OCI-LY7 (cell line): Measurements from ENCODE around the gene PPP2R3A. TPM values are rescaled to one million over a fixed set of nuclear protein-coding genes. Genes with fewer than 3 reads are reported as not detected.

Experiments
- BruUV-seq: library from RNA; stranded (reverse); fragments of 400-500 nt; replicated peaks from 2 replicates; lab custom pipeline; 2021; lab: Mats Ljungman, UMichigan
- CTCF ChIA-PET: fragments of 300-600 bp; sonication (Branson Sonifier 250); formaldehyde crosslinking; loops from one replicate; lab custom pipeline; 2022; ENCODE audit warnings: antibody characterized with exemption; ENCODE audit not compliant: unreplicated experiment; lab: Charles Lee
- POLR2A ChIA-PET: fragments of 300-600 bp; sonication (Branson Sonifier 250); formaldehyde crosslinking; loops from one replicate; lab custom pipeline; 2022; ENCODE audit warnings: antibody characterized with exemption; lab: Charles Lee
- DNase-seq: peaks from one replicate; pipeline ENCODE4 v3.0.0-alpha.2; 2015; ENCODE audit warnings: low spot score
- H2AFZ ChIP-seq: fragments of 200-600 bp; sonication (generic), shearing (Covaris generic); 2 replicates; pipeline ENCODE4 v1.6.1; 2014; ENCODE audit warnings: mild to moderate bottlenecking, antibody characterized with exemption, low read length, moderate library complexity
- H3K27ac ChIP-seq: fragments of 200-600 bp; sonication (generic); 2 replicates; pipeline ENCODE4 v1.5.1; 2014; ENCODE audit warnings: mixed run types, low read depth, mild to moderate bottlenecking, moderate library complexity, low read length, inconsistent platforms; ENCODE audit not compliant: poor library complexity, severe bottlenecking
- H3K36me3 ChIP-seq: fragments of 200-600 bp; sonication (generic); 2 replicates; pipeline ENCODE4 v1.6.1; 2014; ENCODE audit warnings: mild to moderate bottlenecking, antibody characterized with exemption, low read length, moderate library complexity, mixed read lengths; ENCODE audit not compliant: insufficient read depth
- H3K4me1 ChIP-seq: fragments of 200-600 bp; sonication (generic); 2 replicates; pipeline ENCODE4 v1.5.1; 2014; ENCODE audit warnings: mild to moderate bottlenecking, low read length; ENCODE audit not compliant: insufficient read depth, poor library complexity, severe bottlenecking
- H3K4me2 ChIP-seq: fragments of 200-600 bp; sonication (generic); 2 replicates; pipeline ENCODE4 v1.6.1; 2014; ENCODE audit warnings: mild to moderate bottlenecking, low read length
- H3K4me3 ChIP-seq: fragments of 200-600 bp; sonication (generic); 2 replicates; pipeline ENCODE4 v1.5.1; 2014; ENCODE audit warnings: mild to moderate bottlenecking, low read depth, low read length; ENCODE audit not compliant: poor library complexity, severe bottlenecking
- H3K79me2 ChIP-seq: fragments of 200-600 bp; sonication (generic); 2 replicates; pipeline ENCODE4 v1.6.1; 2016; ENCODE audit warnings: low read depth, mild to moderate bottlenecking, low read length, moderate library complexity, mixed read lengths; ENCODE audit not compliant: insufficient read depth
- H3K9me2 ChIP-seq: fragments of 200-600 bp; sonication (generic); 2 replicates; pipeline ENCODE4 v1.6.1; 2016; ENCODE audit warnings: mild to moderate bottlenecking, low read length, mixed read lengths; ENCODE audit not compliant: insufficient read depth
- H3K9me3 ChIP-seq: fragments of 200-600 bp; sonication (generic); 2 replicates; pipeline ENCODE4 v1.6.1; 2014; ENCODE audit warnings: mild to moderate bottlenecking, mixed run types, low read length, mixed read lengths
- H4K20me1 ChIP-seq: fragments of 200-600 bp; sonication (generic); 2 replicates; pipeline ENCODE4 v1.6.1; 2014; ENCODE audit warnings: mild to moderate bottlenecking, antibody characterized with exemption, low read length, moderate library complexity, mixed read lengths; ENCODE audit not compliant: insufficient read depth
- CTCF ChIP-seq: fragments of 200-600 bp; sonication (generic); conservative IDR thresholded peaks from 2 replicates; pipeline ENCODE4 v1.5.1; 2014; ENCODE audit warnings: mild to moderate bottlenecking, antibody characterized with exemption, low read length, moderate library complexity, mixed read lengths
- EZH2phosphoT487 ChIP-seq: fragments of 200-600 bp; sonication (generic); IDR thresholded peaks from 2 replicates; pipeline ENCODE4 v1.6.1; 2018; ENCODE audit warnings: low read depth, borderline replicate concordance, mild to moderate bottlenecking, mixed run types, antibody characterized with exemption, low read length, moderate library complexity, mixed read lengths
- intact Hi-C: fragments of 100-400 bp; cut with micrococcal nuclease; formaldehyde crosslinking; loops from one replicate; pipeline ENCODE4 v1.10.0; 2022; ENCODE audit not compliant: unreplicated experiment
- total RNA-seq, 2 experiments: library from RNA; depleted of rRNA in 1 of 2; stranded (reverse); fragments of >200 nt in 1 of 2; shearing (Covaris generic) in 1 of 2; gene quantifications; 2 replicates each; pipeline ENCODE4 v1.2.3, GENCODE V29; 2014 to 2022

PPP2R3A gene
- total RNA-seq, 2 experiments from 2014 or later, result 0.22 to 0.27 TPM

- H3K4me1 ChIP-seq, result no peaks in the 10 kb centered on the region
- H3K36me3 ChIP-seq, result no peaks in the 10 kb centered on the region
- H4K20me1 ChIP-seq, result no peaks in the 10 kb centered on the region
- ChIA-PET POLR2A (no interaction called here), CTCF (no interaction called here)
- no peak overlapping the region for H3K4me2 ChIP-seq
- no peaks in the 10 kb centered on the region for H3K9me3 ChIP-seq
- no peak for DNase-seq
- no peak for TF ChIP-seq CTCF
- TF ChIP-seq EZH2phosphoT487, result no peak
- no peak overlapping the region for H3K4me3 ChIP-seq
- no peaks in the 10 kb centered on the region for H3K79me2 ChIP-seq
- no peaks in the 10 kb centered on the region for H3K9me2 ChIP-seq
- intact Hi-C loops, result no loop called here
- H3K27ac ChIP-seq, result no peak overlapping the region
- H2AFZ ChIP-seq, result no peak overlapping the region
- BruUV-seq, result no TSS peak
These were observed 14.6 kb upstream of the PPP2R3A start for GRCh38 chr3:135950941-135951340.

GRCh38 chr3:135964160-135964955 is 1.2 kb upstream of the PPP2R3A start:
- no peak for DNase-seq
- TF ChIP-seq EZH2phosphoT487, result no peak
- TF ChIP-seq CTCF, result no peak

GRCh38 chr3:135965129-135965505 is 411 bp upstream of the PPP2R3A start:
- ChIA-PET POLR2A (no interaction called here), CTCF (no interaction called here)
- H3K4me3 ChIP-seq, result peak overlapping the region; percentile 71
- H3K4me2 ChIP-seq, result no peak overlapping the region
- no peaks in the 10 kb centered on the region for H3K4me1 ChIP-seq
- no peaks in the 10 kb centered on the region for H3K36me3 ChIP-seq
- no peaks in the 10 kb centered on the region for H3K79me2 ChIP-seq
- H3K27ac ChIP-seq, result no peak overlapping the region
- intact Hi-C loops, result no loop called here
- H3K9me3 ChIP-seq, result no peaks in the 10 kb centered on the region
- no peaks in the 10 kb centered on the region for H3K9me2 ChIP-seq
- no peak for TF ChIP-seq EZH2phosphoT487
- TF ChIP-seq CTCF, result no peak
- no peak overlapping the region for H2AFZ ChIP-seq
- DNase-seq, result no peak
- BruUV-seq, result no TSS peak
- H4K20me1 ChIP-seq, result no peaks in the 10 kb centered on the region

More at GRCh38 chr3:135964160-135964955, 1.2 kb upstream of the PPP2R3A start:
- H3K4me3 ChIP-seq, result no peak overlapping the region
- no peaks in the 10 kb centered on the region for H3K79me2 ChIP-seq
- no peaks in the 10 kb centered on the region for H3K9me3 ChIP-seq
- no peak overlapping the region for H3K27ac ChIP-seq
- intact Hi-C loops, result no loop called here
- BruUV-seq, result no TSS peak
- H3K4me2 ChIP-seq, result no peak overlapping the region
- H3K4me1 ChIP-seq, result no peaks in the 10 kb centered on the region
- H4K20me1 ChIP-seq, result no peaks in the 10 kb centered on the region
- no peaks in the 10 kb centered on the region for H3K36me3 ChIP-seq
- H3K9me2 ChIP-seq, result no peaks in the 10 kb centered on the region
- no peak overlapping the region for H2AFZ ChIP-seq
- CTCF ChIA-PET, result no interaction called here
- POLR2A ChIA-PET, result no interaction called here
